Measurements from ENCODE around the gene LRRN3.

- TF ChIP-seq CTCF (conservative IDR thresholded peaks at IDR 0.05; ENCODE audit: low read depth in 2 of 2) (no peak), CREB1 (CRISPR knock-in tag; IDR thresholded peaks at IDR 0.05; ENCODE audit: low read depth) (no peak), REST (IDR thresholded peaks at IDR 0.05; ENCODE audit: unreplicated experiment) (no peak), NANOG (IDR thresholded peaks at IDR 0.05; ENCODE audit: borderline replicate concordance) (no peak), EZH2 (IDR thresholded peaks at IDR 0.05; ENCODE audit: low read depth, unreplicated experiment) (no peak), EZH2phosphoT487 (IDR thresholded peaks at IDR 0.05; ENCODE audit: unreplicated experiment) (no peak), ZNF114 (CRISPR knock-in tag; IDR thresholded peaks at IDR 0.05) (no peak)
Measured at GRCh38 chr7:111160297-111160696, 69.4 kb downstream of the LRRN3 start.

Data from GM23338 (cell line).